ENCODE results near the gene TPR. TPM values are rescaled to one million over a fixed set of nuclear protein-coding genes. Genes with fewer than 3 reads are reported as not detected.
"Not testable (repeated sequence)": the region's sequence is repeated elsewhere in the genome, so short reads cannot be mapped to it uniquely, and the experiment has no call there.

TPR gene
- total RNA-seq, 1 donor from 2014 or later = 77.9 TPM

- Mint-ChIP-seq H3K27me3 (ENCODE audit: low read depth) (no peaks in the 10 kb centered on the region), H3K4me1 (ENCODE audit: low read depth) (no peaks in the 10 kb centered on the region), H3K9me3 (ENCODE audit: low read depth) (no peaks in the 10 kb centered on the region), H3K36me3 (ENCODE audit: low read depth) (peaks cover 16% of the 10 kb centered on the region), H3K27ac (ENCODE audit: unreplicated experiment) (no peak overlapping the region), H3K4me3 (ENCODE audit: unreplicated experiment) (no peak overlapping the region)
- DNase-seq (ENCODE audit: low spot score) = no peak
- no peak for TF ChIP-seq CTCF (IDR thresholded peaks at IDR 0.05)
These were observed 16.8 kb upstream of the TPR start for GRCh38 chr1:186391841-186392240.

GRCh38 chr1:186390925-186391324 is 15.9 kb upstream of the TPR start:
- H3K9me3 Mint-ChIP-seq (ENCODE audit: low read depth) = no peaks in the 10 kb centered on the region
- DNase-seq (ENCODE audit: low spot score) = no peak
- TF ChIP-seq CTCF (IDR thresholded peaks at IDR 0.05) = no peak
- H3K27ac Mint-ChIP-seq (ENCODE audit: unreplicated experiment) = no peak overlapping the region
- H3K36me3 Mint-ChIP-seq (ENCODE audit: low read depth) = peaks cover 15% of the 10 kb centered on the region
- H3K4me1 Mint-ChIP-seq (ENCODE audit: low read depth) = no peaks in the 10 kb centered on the region
- H3K27me3 Mint-ChIP-seq (ENCODE audit: low read depth) = no peaks in the 10 kb centered on the region
- no peak overlapping the region for H3K4me3 Mint-ChIP-seq (ENCODE audit: unreplicated experiment)

GRCh38 chr1:186386725-186387383 is 11.8 kb upstream of the TPR start:
- H3K4me3 Mint-ChIP-seq (ENCODE audit: unreplicated experiment) = no peak overlapping the region
- no peaks in the 10 kb centered on the region for H3K9me3 Mint-ChIP-seq (ENCODE audit: low read depth)
- H3K36me3 Mint-ChIP-seq (ENCODE audit: low read depth) = peaks cover 7% of the 10 kb centered on the region
- no peak for TF ChIP-seq CTCF (IDR thresholded peaks at IDR 0.05)
- H3K4me1 Mint-ChIP-seq (ENCODE audit: low read depth) = no peaks in the 10 kb centered on the region
- DNase-seq (ENCODE audit: low spot score) = no peak
- H3K27me3 Mint-ChIP-seq (ENCODE audit: low read depth) = no peaks in the 10 kb centered on the region
- H3K27ac Mint-ChIP-seq (ENCODE audit: unreplicated experiment) = no peak overlapping the region

- Mint-ChIP-seq H3K9me3 (ENCODE audit: low read depth) (no peaks in the 10 kb centered on the region), H3K4me3 (ENCODE audit: unreplicated experiment) (peak overlapping the region; percentile 94), H3K4me1 (ENCODE audit: low read depth) (peaks cover 33% of the 10 kb centered on the region), H3K36me3 (ENCODE audit: low read depth) (peaks cover 12% of the 10 kb centered on the region), H3K27ac (ENCODE audit: unreplicated experiment) (peak overlapping the region; percentile 100), H3K27me3 (ENCODE audit: low read depth) (no peaks in the 10 kb centered on the region)
- no peak for TF ChIP-seq CTCF (IDR thresholded peaks at IDR 0.05)
- DNase-seq (ENCODE audit: low spot score) = no peak
These were observed 871 bp upstream of the TPR start for GRCh38 chr1:186375929-186376319.

GRCh38 chr1:186374303-186375151 is 526 bp downstream of the TPR start:
- peak overlapping the region; percentile 94 for H3K4me3 Mint-ChIP-seq (ENCODE audit: unreplicated experiment)
- H3K36me3 Mint-ChIP-seq (ENCODE audit: low read depth) = peaks cover 13% of the 10 kb centered on the region
- TF ChIP-seq CTCF (IDR thresholded peaks at IDR 0.05) = no peak
- H3K27ac Mint-ChIP-seq (ENCODE audit: unreplicated experiment) = peak overlapping the region; percentile 100
- H3K9me3 Mint-ChIP-seq (ENCODE audit: low read depth) = no peaks in the 10 kb centered on the region
- DNase-seq (ENCODE audit: low spot score) = no peak
- no peaks in the 10 kb centered on the region for H3K27me3 Mint-ChIP-seq (ENCODE audit: low read depth)
- peaks cover 33% of the 10 kb centered on the region for H3K4me1 Mint-ChIP-seq (ENCODE audit: low read depth)

GRCh38 chr1:186347837-186348691 is 27.0 kb downstream of the TPR start:
- H3K9me3 Mint-ChIP-seq (ENCODE audit: low read depth); H3K4me3 Mint-ChIP-seq (ENCODE audit: unreplicated experiment); H3K4me1 Mint-ChIP-seq (ENCODE audit: low read depth); H3K27me3 Mint-ChIP-seq (ENCODE audit: low read depth); DNase-seq (ENCODE audit: low spot score); H3K27ac Mint-ChIP-seq (ENCODE audit: unreplicated experiment): not testable (repeated sequence)
- peaks cover 52% of the 10 kb centered on the region for H3K36me3 Mint-ChIP-seq (ENCODE audit: low read depth)
